ENCODE measurements around the gene SIAH1. TPM values are rescaled to one million over a fixed set of nuclear protein-coding genes. Genes with fewer than 3 reads are reported as not detected.
A peak's percentile ranks its signal among the peaks of the same experiment; 100 is the strongest.
"Not testable (repeated sequence)": the region's sequence is repeated elsewhere in the genome, so short reads cannot be mapped to it uniquely, and the experiment has no call there.

The SIAH1 gene, protein sequence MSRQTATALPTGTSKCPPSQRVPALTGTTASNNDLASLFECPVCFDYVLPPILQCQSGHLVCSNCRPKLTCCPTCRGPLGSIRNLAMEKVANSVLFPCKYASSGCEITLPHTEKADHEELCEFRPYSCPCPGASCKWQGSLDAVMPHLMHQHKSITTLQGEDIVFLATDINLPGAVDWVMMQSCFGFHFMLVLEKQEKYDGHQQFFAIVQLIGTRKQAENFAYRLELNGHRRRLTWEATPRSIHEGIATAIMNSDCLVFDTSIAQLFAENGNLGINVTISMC
- 36.8 and 41.3 TPM in 2 replicates for total RNA-seq (2014; rRNA removed; shearing (Covaris generic))

DNA sequence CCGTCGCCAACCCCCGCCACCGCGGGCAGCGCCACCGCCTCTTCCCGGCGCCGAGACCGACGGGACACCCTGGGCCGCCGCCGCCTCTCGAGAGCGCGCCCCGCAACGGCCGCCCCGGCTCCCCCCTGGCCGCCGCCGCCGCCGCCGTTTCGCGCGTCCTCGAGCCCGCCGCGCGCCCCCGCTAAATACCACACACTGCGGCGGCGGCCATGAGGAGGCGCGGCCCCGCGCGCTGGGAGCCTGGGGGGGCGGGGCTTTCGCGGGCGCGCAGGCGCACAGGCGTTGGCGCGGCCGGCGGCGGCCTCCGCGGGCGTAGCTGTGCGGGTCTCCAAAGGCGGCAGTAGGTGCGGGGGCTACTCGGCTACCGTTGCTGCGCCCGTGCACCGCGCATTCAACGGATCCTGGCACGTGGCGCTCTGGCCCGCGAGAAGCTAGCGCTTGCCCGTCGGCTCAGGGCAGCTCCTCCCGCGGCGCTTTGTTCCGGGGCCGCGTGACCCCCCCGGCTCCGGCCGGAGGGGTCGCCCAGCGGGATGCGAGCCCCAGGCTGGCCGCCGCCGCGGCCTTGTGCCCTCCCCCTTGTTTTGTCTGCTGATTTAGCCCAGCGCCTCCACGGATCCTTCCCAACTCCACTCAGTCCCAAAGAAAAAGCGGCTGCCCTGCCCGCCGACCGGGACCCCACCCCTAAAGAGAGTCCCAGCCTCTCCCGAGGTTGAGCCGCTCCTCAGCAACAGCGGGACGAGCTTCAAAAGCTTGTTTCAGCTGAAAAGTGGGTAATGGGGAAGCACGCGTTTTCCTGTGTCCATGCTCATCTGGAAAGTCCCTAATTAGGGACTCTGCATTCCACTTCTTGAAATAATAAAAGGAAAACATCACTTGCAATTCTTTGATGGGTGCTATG is at the start of gene SIAH1:
TSS of gene SIAH1 (minus strand) at position 161 of the 898 bp plus-strand sequence. CDS start 22,985 bp downstream, outside the sequence.
- peak within 1 kb of the TSS; percentile 99 for H3K4me3 ChIP-seq
- H3K27me3 ChIP-seq: no peaks in the 10 kb centered on the region
- H3K4me1 ChIP-seq: peaks cover 5% of the 10 kb centered on the region; the same call in 1 of the 2 replicates
- H3K27ac ChIP-seq: peak within 1 kb of the TSS; percentile 89
- peak; percentile 80 to 89 for DNase-seq
- no peaks in the 10 kb centered on the region for H3K36me3 ChIP-seq
- no peaks in the 10 kb centered on the region for H3K9me3 ChIP-seq (replicated peaks)

DNA sequence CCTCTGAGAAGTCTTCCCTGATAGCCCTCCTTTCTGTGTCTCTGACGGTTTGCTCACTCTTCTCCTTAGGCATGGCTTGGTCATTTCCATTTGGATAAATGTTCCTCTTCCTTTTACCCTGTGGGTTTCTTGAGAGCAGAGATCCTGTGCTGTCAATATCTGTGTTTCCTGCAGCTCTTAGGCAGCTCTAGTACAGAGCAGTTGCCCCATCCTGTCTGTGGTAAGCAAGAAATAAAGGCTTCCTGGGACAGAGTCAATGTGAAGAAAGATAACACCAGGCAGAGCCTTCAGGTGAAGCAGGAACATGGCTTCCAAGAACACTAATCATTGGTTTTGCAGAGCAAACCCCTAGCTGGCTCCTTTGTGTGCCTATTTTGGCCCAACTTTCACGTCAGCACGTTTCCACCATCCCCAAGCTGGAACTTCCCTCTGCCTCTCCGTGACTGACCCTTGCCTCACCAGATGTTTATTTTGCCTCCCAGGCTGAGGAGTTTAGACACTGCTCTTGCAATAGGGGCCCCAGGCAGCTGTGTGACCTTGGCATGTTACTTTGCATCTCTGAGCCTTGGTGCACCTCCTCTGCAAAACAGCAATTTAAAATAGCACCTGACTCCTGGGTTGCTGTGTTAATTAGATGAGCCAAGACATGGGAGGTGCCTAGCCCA is 49.6 kb upstream of the SIAH1 start:
- Histone ChIP-seq H3K4me1 (no peaks in the 10 kb centered on the region), H3K4me3 (no peak overlapping the region), H3K36me3 (no peaks in the 10 kb centered on the region), H3K27ac (no peak overlapping the region), H3K9me3 (replicated peaks) (no peaks in the 10 kb centered on the region), H3K27me3 (no peaks in the 10 kb centered on the region)
- no peak for DNase-seq

DNA sequence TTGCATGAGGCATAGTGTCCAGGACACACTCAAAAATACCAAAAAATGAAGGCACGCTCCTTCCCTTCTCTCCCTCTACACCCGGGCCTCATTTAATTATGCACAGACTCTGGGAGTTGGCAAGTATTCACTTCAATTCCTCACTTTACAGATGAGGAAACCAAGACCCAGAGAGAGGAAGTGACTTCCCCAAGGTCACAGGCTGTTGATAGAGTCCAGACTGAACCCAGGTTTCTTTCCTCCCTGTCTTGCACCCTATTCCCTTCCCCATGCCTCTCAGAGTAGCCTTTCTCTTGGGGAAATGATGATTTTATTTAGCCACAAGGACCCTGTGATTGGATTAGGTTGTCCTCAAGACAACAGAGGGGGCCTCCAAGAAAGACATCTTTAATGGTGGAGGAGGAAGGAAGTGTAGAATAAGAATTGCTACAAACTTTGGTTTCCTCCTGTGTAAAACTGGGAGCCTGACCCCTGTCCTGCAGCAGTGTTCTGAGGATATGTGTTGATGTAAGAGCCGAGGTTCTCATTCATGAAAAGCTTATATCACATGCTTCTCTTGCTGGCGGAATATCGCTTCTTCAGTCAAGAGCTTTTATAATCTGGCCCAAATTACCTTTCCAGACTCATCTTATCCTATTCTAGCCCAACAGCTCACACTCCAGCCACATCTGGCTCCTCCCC is 48.8 kb upstream of the SIAH1 start:
- Histone ChIP-seq H3K4me3 (no peak overlapping the region), H3K4me1 (no peaks in the 10 kb centered on the region), H3K9me3 (replicated peaks) (0 out of 2 replicates have a peak, but pooled peaks cover 3% of the 10 kb centered on the region)

DNA sequence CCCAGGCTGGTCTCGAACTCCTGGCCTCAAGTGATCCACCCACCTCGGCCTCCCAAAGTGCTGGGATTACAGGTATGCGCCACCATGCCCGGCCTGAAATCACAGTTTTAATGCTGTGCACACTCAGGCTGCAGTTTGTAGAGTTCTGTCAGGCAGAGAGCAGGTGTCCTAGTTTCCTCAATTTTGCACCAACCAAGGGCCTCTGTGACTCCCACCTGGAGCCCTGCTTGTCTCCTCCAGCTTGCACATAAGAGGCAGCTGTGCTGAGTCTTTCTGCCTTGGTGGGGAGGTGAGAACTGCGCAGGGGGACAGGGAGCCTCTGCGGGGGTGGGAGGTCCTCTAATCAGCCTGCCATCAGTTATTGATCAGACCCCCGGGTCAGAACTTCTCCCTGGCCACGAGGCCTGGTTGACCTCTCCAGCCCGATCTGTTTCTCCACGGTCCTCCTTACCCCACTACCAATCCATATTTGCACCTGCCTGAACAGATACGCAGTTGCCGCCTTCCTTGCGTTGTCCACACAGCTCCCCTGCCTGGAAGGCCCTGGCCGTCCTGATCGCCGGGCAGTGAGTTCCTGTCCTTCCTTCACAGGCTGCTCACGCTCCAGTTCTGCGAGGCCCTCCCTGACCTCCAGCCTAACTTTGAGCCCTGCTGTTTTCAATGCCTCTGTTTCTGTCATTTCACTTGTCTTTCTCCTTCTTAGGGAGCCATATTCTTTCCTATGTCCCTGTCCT is 48.1 kb upstream of the SIAH1 start:
- no peak overlapping the region for H3K27ac ChIP-seq
- no peak overlapping the region for H3K4me3 ChIP-seq
- DNase-seq: no peak
- no peaks in the 10 kb centered on the region for H3K27me3 ChIP-seq
- no peaks in the 10 kb centered on the region for H3K4me1 ChIP-seq
- no peaks in the 10 kb centered on the region for H3K36me3 ChIP-seq
- 0 out of 2 replicates have a peak, but pooled peaks cover 3% of the 10 kb centered on the region for H3K9me3 ChIP-seq (replicated peaks)

More for the DNA sequence above, 48.8 kb upstream of the SIAH1 start:
- Histone ChIP-seq H3K27ac (no peak overlapping the region), H3K27me3 (no peaks in the 10 kb centered on the region), H3K36me3 (no peaks in the 10 kb centered on the region)
- DNase-seq: no peak

DNA sequence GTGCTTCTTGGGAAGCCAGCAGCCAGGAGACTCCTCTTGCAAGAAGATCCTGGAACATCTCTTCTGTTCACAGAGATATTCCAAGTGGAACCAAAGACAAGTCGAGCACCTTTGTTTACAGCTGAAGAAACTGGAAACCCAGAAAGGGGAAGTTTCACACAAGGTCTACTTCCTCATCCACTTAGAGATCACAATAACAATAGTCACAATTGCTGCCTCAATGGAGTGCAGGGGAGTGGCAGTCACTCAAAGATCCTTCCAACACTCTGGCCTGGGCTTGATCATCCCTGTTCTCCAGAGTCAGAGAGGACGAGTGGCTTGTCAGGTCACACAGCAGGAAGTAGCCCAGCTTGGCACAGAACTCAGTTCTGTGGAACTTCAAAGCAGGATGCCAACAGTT is 46.9 kb upstream of the SIAH1 start:
- DNase-seq: no peak
- H3K4me1 ChIP-seq: no peaks in the 10 kb centered on the region
- H3K9me3 ChIP-seq (replicated peaks): 0 out of 2 replicates have a peak, but pooled peaks cover 3% of the 10 kb centered on the region
- H3K36me3 ChIP-seq: no peaks in the 10 kb centered on the region
- no peak overlapping the region for H3K27ac ChIP-seq
- no peak overlapping the region for H3K4me3 ChIP-seq
- no peaks in the 10 kb centered on the region for H3K27me3 ChIP-seq

DNA sequence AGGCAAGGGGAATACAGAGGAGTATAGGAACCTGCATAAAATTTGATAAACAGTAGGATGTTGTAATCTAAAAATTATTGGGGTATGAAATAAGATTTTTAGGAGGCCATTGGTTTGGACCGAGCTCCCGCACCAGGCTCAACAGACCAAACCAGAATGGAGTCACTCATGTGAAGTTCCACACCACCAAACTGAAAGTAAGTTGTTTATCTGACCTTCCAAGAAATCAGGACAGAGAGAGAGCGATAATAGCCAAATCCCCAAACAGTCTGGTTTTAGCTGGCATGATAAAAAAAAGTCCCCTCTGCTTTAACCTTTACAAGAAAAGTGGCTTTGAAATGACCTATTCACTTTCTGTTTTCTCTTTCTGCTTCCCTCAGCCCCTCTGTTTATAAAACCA is 45.7 kb upstream of the SIAH1 start:
- H3K27ac ChIP-seq: no peak overlapping the region
- no peaks in the 10 kb centered on the region for H3K36me3 ChIP-seq
- DNase-seq: no peak
- H3K27me3 ChIP-seq: no peaks in the 10 kb centered on the region
- H3K9me3 ChIP-seq (replicated peaks): 0 out of 2 replicates have a peak, but pooled peaks cover 3% of the 10 kb centered on the region
- no peak overlapping the region for H3K4me3 ChIP-seq
- H3K4me1 ChIP-seq: no peaks in the 10 kb centered on the region

DNA sequence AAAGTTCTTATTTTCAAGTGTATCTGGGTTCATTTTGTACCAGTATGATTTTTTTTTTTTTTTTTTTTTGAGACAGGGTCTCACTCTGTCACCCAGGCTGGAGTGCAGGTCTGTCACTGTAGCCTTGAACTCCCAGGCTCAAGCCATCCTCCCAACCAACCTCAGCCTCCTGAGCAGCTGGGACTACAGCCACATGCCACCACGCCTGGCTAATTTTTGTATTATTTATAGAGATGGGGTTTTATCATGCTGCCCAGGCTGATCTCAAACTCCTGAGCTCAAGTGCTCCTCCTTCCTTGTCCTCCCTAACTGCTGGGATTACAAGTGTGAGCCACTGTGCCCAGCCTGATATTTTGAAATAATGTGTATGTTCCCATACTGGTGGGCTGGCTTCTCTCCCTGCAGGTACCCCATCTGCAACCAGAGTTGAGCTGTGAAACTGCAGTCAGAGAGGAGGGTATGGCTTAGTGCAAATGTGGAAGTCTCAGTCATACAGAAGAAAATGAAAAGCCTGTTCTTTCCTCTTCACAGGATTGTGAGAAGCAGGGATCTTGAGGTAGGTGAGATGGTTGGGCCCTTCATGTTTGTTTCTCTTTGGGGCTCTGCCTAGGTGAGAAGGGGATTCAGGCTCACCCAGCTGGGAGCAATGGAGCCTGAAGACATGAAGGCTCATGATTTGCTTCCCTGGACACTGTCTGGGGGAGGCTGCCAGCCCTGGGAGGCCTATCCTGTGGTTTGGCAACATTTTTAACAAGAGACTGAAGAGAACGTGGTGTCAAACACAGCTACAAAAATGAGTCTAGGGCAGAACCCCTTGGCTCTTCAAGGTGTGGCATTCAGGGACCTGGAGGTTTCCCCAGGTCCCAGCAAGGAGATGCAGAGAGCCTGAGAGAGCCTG is 41.3 kb upstream of the SIAH1 start:
- Histone ChIP-seq H3K4me3 (no peak overlapping the region), H3K36me3 (no peaks in the 10 kb centered on the region), H3K27ac (no peak overlapping the region), H3K4me1 (no peaks in the 10 kb centered on the region), H3K9me3 (replicated peaks) (0 out of 2 replicates have a peak, but pooled peaks cover 3% of the 10 kb centered on the region), H3K27me3 (no peaks in the 10 kb centered on the region)
- DNase-seq: no peak

DNA sequence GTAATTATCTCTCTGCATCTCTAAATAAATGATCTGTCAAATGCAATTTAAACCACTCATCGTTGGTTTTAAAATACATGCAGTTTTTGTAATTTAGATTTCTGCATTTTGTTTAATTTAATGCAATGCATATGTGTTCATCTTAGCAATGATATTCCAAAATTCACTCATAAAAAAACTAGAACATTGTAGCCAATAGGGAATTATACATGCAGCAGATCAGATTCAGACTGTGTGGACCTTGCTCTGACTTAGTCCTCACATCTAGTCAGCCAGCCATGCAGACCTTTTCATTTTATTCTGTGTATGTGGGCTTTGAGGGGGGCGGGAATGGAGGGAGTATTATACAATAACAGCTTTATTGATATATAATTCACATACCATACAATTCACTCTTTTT is 37.3 kb upstream of the SIAH1 start:
- H3K27me3 ChIP-seq: no peaks in the 10 kb centered on the region
- H3K36me3 ChIP-seq: no peaks in the 10 kb centered on the region
- no peaks in the 10 kb centered on the region for H3K4me1 ChIP-seq
- no peak for DNase-seq
- no peaks in the 10 kb centered on the region for H3K9me3 ChIP-seq (replicated peaks)
- no peak overlapping the region for H3K27ac ChIP-seq
- no peak overlapping the region for H3K4me3 ChIP-seq

DNA sequence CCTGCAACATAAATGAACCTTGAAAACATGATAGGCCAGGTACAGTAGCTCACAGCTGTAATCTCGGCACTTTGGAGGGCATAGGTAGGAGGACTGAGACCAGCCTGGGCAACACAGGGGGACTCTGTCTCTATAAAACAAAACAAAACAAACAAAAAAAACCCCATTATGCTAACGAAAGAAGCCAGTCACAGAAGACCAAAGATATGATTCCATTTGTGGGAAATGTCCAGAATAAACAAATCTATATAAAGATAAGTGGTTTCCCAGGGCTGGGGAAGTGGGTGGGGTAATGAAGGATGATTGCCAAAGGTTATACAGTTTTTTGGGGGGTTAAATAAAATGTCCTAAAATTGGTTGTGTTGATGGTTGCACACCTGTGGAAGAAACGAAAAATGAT is 36.5 kb upstream of the SIAH1 start:
- DNase-seq: no peak
- Histone ChIP-seq H3K4me1 (no peaks in the 10 kb centered on the region), H3K27me3 (no peaks in the 10 kb centered on the region), H3K9me3 (replicated peaks) (no peaks in the 10 kb centered on the region), H3K4me3 (no peak overlapping the region), H3K36me3 (no peaks in the 10 kb centered on the region), H3K27ac (no peak overlapping the region)

DNA sequence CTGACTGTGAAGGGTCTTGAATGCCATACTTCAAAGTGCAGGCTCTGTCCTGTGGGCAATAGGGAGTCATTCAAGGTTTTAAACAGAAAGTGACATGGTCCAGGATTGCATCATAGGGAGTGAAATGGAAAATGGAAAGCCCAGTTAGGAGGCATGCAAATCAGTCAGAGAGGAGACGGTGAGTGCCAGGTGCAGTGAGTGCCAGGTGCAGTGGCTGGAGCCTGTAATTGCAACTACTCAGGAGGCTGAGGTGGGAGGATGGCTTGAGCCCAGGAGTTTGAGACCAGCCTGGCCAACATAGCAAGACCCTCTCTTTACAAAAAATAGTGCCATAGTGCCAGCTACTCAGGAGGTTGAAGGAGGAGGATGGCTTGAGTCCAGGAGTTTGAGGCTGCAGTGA is 35.2 kb upstream of the SIAH1 start:
- no peaks in the 10 kb centered on the region for H3K9me3 ChIP-seq (replicated peaks)
- no peak overlapping the region for H3K27ac ChIP-seq
- no peaks in the 10 kb centered on the region for H3K27me3 ChIP-seq
- H3K36me3 ChIP-seq: no peaks in the 10 kb centered on the region
- H3K4me3 ChIP-seq: no peak overlapping the region
- DNase-seq: no peak
- no peaks in the 10 kb centered on the region for H3K4me1 ChIP-seq

DNA sequence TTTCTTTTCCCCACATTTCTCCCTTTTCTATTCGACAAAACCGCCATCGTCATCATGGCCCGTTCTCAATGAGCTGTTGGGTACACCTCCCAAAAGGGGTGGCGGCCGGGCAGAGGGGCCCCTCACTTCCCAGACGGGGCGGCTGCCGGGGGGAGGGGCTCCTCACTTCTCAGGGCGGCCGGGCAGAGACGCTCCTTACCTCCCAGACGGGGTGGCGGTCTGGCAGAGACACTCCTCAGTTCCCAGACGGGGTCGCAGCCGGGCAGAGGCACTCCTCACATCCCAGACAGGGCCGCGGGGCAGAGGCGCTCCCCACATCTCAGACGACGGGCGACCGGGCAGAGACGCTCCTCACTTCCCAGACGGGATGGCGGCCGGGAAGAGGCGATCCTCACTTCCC is 31.4 kb upstream of the SIAH1 start:
- H3K36me3 ChIP-seq; H3K27me3 ChIP-seq; H3K9me3 ChIP-seq (replicated peaks); H3K4me1 ChIP-seq; H3K27ac ChIP-seq; H3K4me3 ChIP-seq; DNase-seq: not testable (repeated sequence)

DNA sequence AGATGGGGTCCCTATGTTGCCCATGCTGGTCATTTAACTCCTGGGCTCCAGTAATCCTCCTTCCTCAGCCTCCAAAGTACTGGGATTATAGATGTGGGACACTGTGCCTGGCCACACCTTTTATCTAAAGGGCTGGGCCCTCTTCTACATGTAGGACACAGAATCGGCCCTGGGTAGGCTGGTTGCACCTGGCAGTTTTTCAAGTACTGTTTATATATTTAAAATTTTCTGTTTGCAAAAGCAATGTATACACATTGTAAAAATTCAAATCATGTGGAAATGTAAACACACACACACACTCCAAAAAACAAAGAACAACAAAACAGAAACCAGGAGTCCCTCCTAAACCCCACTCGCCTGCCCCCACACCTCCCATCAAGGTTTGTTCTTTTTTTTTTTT is 28.1 kb upstream of the SIAH1 start:
- Histone ChIP-seq H3K9me3 (replicated peaks) (no peaks in the 10 kb centered on the region), H3K36me3 (no peaks in the 10 kb centered on the region), H3K27ac (no peak overlapping the region), H3K27me3 (no peaks in the 10 kb centered on the region), H3K4me1 (peaks cover 5% of the 10 kb centered on the region; the same call in 1 of the 2 replicates), H3K4me3 (no peak overlapping the region)
- no peak for DNase-seq

All from SJCRH30 (cell line).